Hepatocyte (in vitro differentiated cells): Measurements from ENCODE around the gene MCOLN2. TPM values are rescaled to one million over a fixed set of nuclear protein-coding genes. Genes with fewer than 3 reads are reported as not detected.

ENCODE experiments used
- DNase-seq: peaks from one replicate; pipeline ENCODE4 v3.0.0-alpha.2; 2016; ENCODE audit warnings: low spot score
- H2AFZ ChIP-seq: fragments of 200-600 bp; sonication (generic); 2 replicates; pipeline ENCODE4 v1.6.0; 2016; ENCODE audit warnings: antibody characterized with exemption, mild to moderate bottlenecking
- H3K27ac ChIP-seq: fragments of 200-600 bp; sonication (generic); 2 replicates; pipeline ENCODE4 v1.5.1; 2016; ENCODE audit warnings: mild to moderate bottlenecking
- H3K27me3 ChIP-seq: fragments of 200-600 bp; sonication (generic); 2 replicates; pipeline ENCODE4 v1.6.1; 2016
- H3K36me3 ChIP-seq: fragments of 200-600 bp; sonication (generic); replicated peaks from 2 replicates; pipeline ENCODE4 v1.5.1; 2016; ENCODE audit warnings: low read depth; ENCODE audit not compliant: insufficient read depth
- H3K4me1 ChIP-seq: fragments of 200-600 bp; sonication (generic); 2 replicates; pipeline ENCODE4 v1.5.1; 2016; ENCODE audit warnings: mild to moderate bottlenecking, moderate library complexity; ENCODE audit not compliant: insufficient read depth
- H3K4me2 ChIP-seq: fragments of 200-600 bp; sonication (generic); 2 replicates; pipeline ENCODE4 v1.6.0; 2016
- H3K4me3 ChIP-seq: fragments of 200-600 bp; sonication (generic); 2 replicates; pipeline ENCODE4 v1.5.1; 2016; ENCODE audit warnings: mild to moderate bottlenecking
- H3K79me2 ChIP-seq: fragments of 200-600 bp; sonication (generic); 2 replicates; pipeline ENCODE4 v1.6.0; 2017; ENCODE audit warnings: mild to moderate bottlenecking
- H3K9me2 ChIP-seq: fragments of 200-600 bp; sonication (generic); replicated peaks from 2 replicates; pipeline ENCODE4 v1.6.0; 2017; ENCODE audit warnings: mild to moderate bottlenecking; ENCODE audit not compliant: insufficient read depth
- H3K9me3 ChIP-seq: fragments of 200-600 bp; sonication (generic); 2 replicates; pipeline ENCODE4 v1.5.1; 2016; ENCODE audit warnings: low read depth, mild to moderate bottlenecking
- H4K20me1 ChIP-seq: fragments of 200-600 bp; sonication (generic); 2 replicates; pipeline ENCODE4 v1.6.0; 2016; ENCODE audit warnings: mild to moderate bottlenecking; ENCODE audit not compliant: insufficient read depth, poor library complexity, severe bottlenecking
- EZH2 ChIP-seq: fragments of 200-600 bp; sonication (generic); IDR thresholded peaks from 2 replicates; pipeline ENCODE4 v1.6.1; 2016; ENCODE audit warnings: antibody characterized with exemption, mild to moderate bottlenecking, borderline replicate concordance
- EZH2phosphoT487 ChIP-seq: fragments of 200-600 bp; sonication (generic); IDR thresholded peaks from one replicate; pipeline ENCODE4 v1.6.1; 2018; ENCODE audit warnings: antibody characterized with exemption, mild to moderate bottlenecking, low read depth, moderate library complexity; ENCODE audit not compliant: unreplicated experiment, severe bottlenecking
- WGBS: methylation state at CpG from one replicate; pipeline ENCODE4 v1.1.6; 2016; ENCODE audit warnings: low lambda C conversion rate; ENCODE audit errors: missing lambda C conversion rate; 5-methylcytosine and 5-hydroxymethylcytosine counted together
- polyA plus RNA-seq: library from polyadenylated mRNA; unstranded; fragments of >200 nt; fragmentation: Nextera tagmentation; extraction: Ambion mirVana; gene quantifications from 2 replicates; pipeline ENCODE4 v1.2.1, GENCODE V29; 2016
- total RNA-seq: library from RNA; depleted of rRNA; stranded (reverse); fragments of >200 nt; gene quantifications from 2 replicates; pipeline ENCODE4 v1.2.3, GENCODE V29; 2014
- TF ChIP-seq, protein P1 (sequence below): fragments of 200-600 bp; sonication (generic); IDR thresholded peaks from 2 replicates; pipeline ENCODE4 v1.5.1; 2016; ENCODE audit warnings: antibody characterized with exemption, mild to moderate bottlenecking; ENCODE audit not compliant: poor library complexity

MCOLN2 gene
- total and polyA plus RNA-seq, 2 experiments from 2014 or later = 0.63 to 1.2 TPM

GRCh38 chr1:84971957-84972356 is 25.0 kb downstream of the MCOLN2 start:
- TF ChIP-seq EZH2 = no peak
- TF ChIP-seq, protein P1, sequence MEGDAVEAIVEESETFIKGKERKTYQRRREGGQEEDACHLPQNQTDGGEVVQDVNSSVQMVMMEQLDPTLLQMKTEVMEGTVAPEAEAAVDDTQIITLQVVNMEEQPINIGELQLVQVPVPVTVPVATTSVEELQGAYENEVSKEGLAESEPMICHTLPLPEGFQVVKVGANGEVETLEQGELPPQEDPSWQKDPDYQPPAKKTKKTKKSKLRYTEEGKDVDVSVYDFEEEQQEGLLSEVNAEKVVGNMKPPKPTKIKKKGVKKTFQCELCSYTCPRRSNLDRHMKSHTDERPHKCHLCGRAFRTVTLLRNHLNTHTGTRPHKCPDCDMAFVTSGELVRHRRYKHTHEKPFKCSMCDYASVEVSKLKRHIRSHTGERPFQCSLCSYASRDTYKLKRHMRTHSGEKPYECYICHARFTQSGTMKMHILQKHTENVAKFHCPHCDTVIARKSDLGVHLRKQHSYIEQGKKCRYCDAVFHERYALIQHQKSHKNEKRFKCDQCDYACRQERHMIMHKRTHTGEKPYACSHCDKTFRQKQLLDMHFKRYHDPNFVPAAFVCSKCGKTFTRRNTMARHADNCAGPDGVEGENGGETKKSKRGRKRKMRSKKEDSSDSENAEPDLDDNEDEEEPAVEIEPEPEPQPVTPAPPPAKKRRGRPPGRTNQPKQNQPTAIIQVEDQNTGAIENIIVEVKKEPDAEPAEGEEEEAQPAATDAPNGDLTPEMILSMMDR = no peak
- TF ChIP-seq EZH2phosphoT487 = no peak
- no peaks in the 10 kb centered on the region for H3K27me3 ChIP-seq
- no peaks in the 10 kb centered on the region for H3K9me2 ChIP-seq
- no peaks in the 10 kb centered on the region for H4K20me1 ChIP-seq
- H3K4me2 ChIP-seq = no peak overlapping the region
- no peak overlapping the region for H3K27ac ChIP-seq
- no peak for DNase-seq
- no peaks in the 10 kb centered on the region for H3K36me3 ChIP-seq
- H3K4me1 ChIP-seq = no peaks in the 10 kb centered on the region
- no peak overlapping the region for H3K4me3 ChIP-seq
- H3K9me3 ChIP-seq = no peaks in the 10 kb centered on the region
- 90% methylated on average over 2 of the region's 2 CpGs for WGBS
- no peak overlapping the region for H2AFZ ChIP-seq
- no peaks in the 10 kb centered on the region for H3K79me2 ChIP-seq

DNA sequence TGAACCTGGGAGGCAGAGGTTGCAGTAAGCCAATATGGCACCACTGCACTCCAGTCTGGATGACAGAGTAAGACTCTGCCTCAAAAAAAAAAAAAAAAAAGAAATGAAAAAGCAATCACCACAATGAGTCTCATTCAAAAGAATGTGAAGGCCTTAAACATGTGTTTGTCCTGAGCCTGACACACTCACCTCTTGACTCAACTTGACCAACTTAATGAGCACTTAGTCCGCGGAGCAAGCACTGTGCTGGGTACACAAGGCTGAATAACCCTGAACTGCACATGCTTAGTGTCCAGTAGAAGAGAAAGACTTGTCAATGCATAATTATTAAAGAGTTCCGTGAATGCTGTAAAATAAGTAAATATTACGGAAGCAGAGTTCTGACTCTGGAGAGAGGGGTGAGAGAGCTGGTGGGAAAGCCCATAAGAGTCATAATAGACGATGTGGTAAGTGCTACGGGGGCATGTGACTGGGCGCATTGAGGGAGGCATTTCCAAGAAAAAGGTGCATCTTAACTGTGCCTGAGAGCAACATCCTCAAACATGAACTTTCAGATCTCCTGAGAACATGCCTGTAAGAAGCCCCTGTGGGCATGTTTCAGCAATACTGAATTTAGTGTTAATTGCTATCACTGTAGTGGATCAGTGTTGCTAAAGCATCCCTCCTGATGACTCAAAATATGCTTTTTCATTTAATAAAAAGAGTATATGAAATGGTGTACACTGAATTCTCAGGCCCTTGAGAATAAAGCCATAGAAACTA is 27.2 kb downstream of the MCOLN2 start:
- Histone ChIP-seq H3K79me2 (no peaks in the 10 kb centered on the region), H3K27ac (no peak overlapping the region), H3K4me1 (no peaks in the 10 kb centered on the region), H4K20me1 (no peaks in the 10 kb centered on the region), H3K9me3 (no peaks in the 10 kb centered on the region), H3K4me3 (no peak overlapping the region), H3K27me3 (no peaks in the 10 kb centered on the region), H2AFZ (no peak overlapping the region), H3K36me3 (no peaks in the 10 kb centered on the region), H3K4me2 (no peak overlapping the region), H3K9me2 (no peaks in the 10 kb centered on the region)
- WGBS = 91% methylated on average over 7 of the region's 7 CpGs
- no peak for DNase-seq
- no peak for TF ChIP-seq EZH2phosphoT487
- no peak for TF ChIP-seq EZH2
- TF ChIP-seq, protein P1 = no peak

DNA sequence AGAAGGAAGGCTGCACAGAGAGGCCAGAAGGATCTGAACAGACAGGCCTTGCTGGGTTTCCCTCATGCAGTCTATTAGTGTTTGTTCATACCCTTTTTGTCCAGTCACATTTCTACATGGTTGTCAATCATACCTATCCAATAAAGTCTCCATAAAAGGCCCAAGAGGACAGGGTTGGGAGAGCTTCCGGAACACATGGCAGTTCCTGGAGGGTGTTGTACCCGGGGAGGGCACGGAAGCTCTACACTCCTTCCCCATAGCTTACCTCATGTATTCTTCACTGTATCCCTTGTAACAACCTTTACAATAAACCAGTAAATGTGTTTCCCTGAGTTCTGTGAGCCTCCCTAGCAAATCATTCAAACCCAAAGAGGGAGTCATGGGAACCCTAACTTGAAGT is 28.0 kb downstream of the MCOLN2 start:
- H4K20me1 ChIP-seq = no peaks in the 10 kb centered on the region
- no peak overlapping the region for H3K4me2 ChIP-seq
- TF ChIP-seq, protein P1 = no peak
- TF ChIP-seq EZH2phosphoT487 = no peak
- H3K9me2 ChIP-seq = no peaks in the 10 kb centered on the region
- 97% methylated on average over 3 of the region's 3 CpGs for WGBS
- H3K27ac ChIP-seq = no peak overlapping the region
- H2AFZ ChIP-seq = no peak overlapping the region
- H3K9me3 ChIP-seq = no peaks in the 10 kb centered on the region
- no peaks in the 10 kb centered on the region for H3K4me1 ChIP-seq
- no peaks in the 10 kb centered on the region for H3K27me3 ChIP-seq
- no peak for DNase-seq
- no peak overlapping the region for H3K4me3 ChIP-seq
- H3K36me3 ChIP-seq = no peaks in the 10 kb centered on the region
- no peaks in the 10 kb centered on the region for H3K79me2 ChIP-seq
